GM23248 (cell line): ENCODE data around the gene CACNA1I. TPM values are rescaled to one million over a fixed set of nuclear protein-coding genes. Genes with fewer than 3 reads are reported as not detected.
A peak's percentile ranks its signal among the peaks of the same experiment; 100 is the strongest.

ENCODE experiments used
- DNase-seq: peaks from one replicate; pipeline ENCODE4 v3.0.0-alpha.2; 2015
- H2AFZ ChIP-seq: fragments of 200-600 bp; sonication (generic); 2 replicates; pipeline ENCODE4 v1.6.1; 2016; ENCODE audit warnings: antibody characterized with exemption
- H3F3A ChIP-seq: fragments of 200-600 bp; sonication (generic); 2 replicates; pipeline ENCODE4 v1.6.1; 2016; ENCODE audit warnings: mild to moderate bottlenecking, antibody characterized with exemption, mixed run types; ENCODE audit not compliant: insufficient read depth
- H3K27ac ChIP-seq: fragments of 200-600 bp; sonication (generic); 2 replicates; pipeline ENCODE4 v1.5.1; 2016; ENCODE audit warnings: mild to moderate bottlenecking
- H3K27me3 ChIP-seq: fragments of 200-600 bp; sonication (generic); replicated peaks from 2 replicates; pipeline ENCODE4 v1.6.1; 2016; ENCODE audit warnings: mild to moderate bottlenecking; ENCODE audit not compliant: insufficient read depth
- H3K36me3 ChIP-seq: fragments of 200-600 bp; sonication (generic); 2 replicates; pipeline ENCODE4 v1.6.1; 2016; ENCODE audit warnings: low read depth, mild to moderate bottlenecking
- H3K4me1 ChIP-seq: fragments of 200-600 bp; sonication (generic); 2 replicates; pipeline ENCODE4 v1.6.1; 2016; ENCODE audit warnings: mild to moderate bottlenecking; ENCODE audit not compliant: insufficient read depth
- H3K4me2 ChIP-seq: fragments of 200-600 bp; sonication (generic); one replicate; pipeline ENCODE4 v1.6.1; 2016; ENCODE audit warnings: mild to moderate bottlenecking; ENCODE audit not compliant: unreplicated experiment
- H3K4me3 ChIP-seq: fragments of 200-600 bp; sonication (generic); 2 replicates; pipeline ENCODE4 v1.5.1; 2016; ENCODE audit warnings: mild to moderate bottlenecking
- H3K79me2 ChIP-seq: fragments of 200-600 bp; sonication (generic); 2 replicates; pipeline ENCODE4 v1.6.1; 2016; ENCODE audit warnings: mild to moderate bottlenecking; ENCODE audit not compliant: insufficient read depth
- H3K9ac ChIP-seq: fragments of 200-600 bp; sonication (generic); 2 replicates; pipeline ENCODE4 v1.6.1; 2016; ENCODE audit warnings: mild to moderate bottlenecking
- H3K9me2 ChIP-seq: fragments of 200-600 bp; sonication (generic); 2 replicates; pipeline ENCODE4 v1.6.1; 2016; ENCODE audit warnings: mixed run types, mild to moderate bottlenecking, moderate library complexity; ENCODE audit not compliant: insufficient read depth
- H3K9me3 ChIP-seq: fragments of 200-600 bp; sonication (generic); one replicate; pipeline ENCODE4 v1.6.1; 2017; ENCODE audit warnings: low read depth
- H4K20me1 ChIP-seq: fragments of 200-600 bp; sonication (generic); 2 replicates; pipeline ENCODE4 v1.6.0; 2016; ENCODE audit not compliant: insufficient read depth
- EZH2 ChIP-seq: fragments of 200-600 bp; sonication (generic); IDR thresholded peaks from 2 replicates; pipeline ENCODE4 v1.6.1; 2018; ENCODE audit warnings: antibody characterized with exemption, mild to moderate bottlenecking; ENCODE audit not compliant: insufficient read depth, poor library complexity, severe bottlenecking
- EZH2phosphoT487 ChIP-seq: fragments of 200-600 bp; sonication (generic); IDR thresholded peaks from 2 replicates; pipeline ENCODE4 v1.6.1; 2018; ENCODE audit warnings: antibody characterized with exemption, moderate library complexity, mild to moderate bottlenecking, low read depth; ENCODE audit not compliant: insufficient read depth
- WGBS, 2 experiments: methylation state at CpG; one replicate each; pipeline ENCODE4 v1.1.6; 2015 to 2017; ENCODE audit warnings: low lambda C conversion rate in 2 of 2, low coverage in 1 of 2; ENCODE audit errors: missing lambda C conversion rate in 2 of 2; 5-methylcytosine and 5-hydroxymethylcytosine counted together
- in situ Hi-C: fragments of 300-500 bp; cut with MboI; formaldehyde crosslinking; loops from 2 replicates; pipeline ENCODE4 v1.15.0; 2020
- polyA plus RNA-seq: library from polyadenylated mRNA; unstranded; fragments of >200 nt; fragmentation: Nextera tagmentation; extraction: Ambion mirVana; gene quantifications from 2 replicates; pipeline ENCODE4 v1.2.1, GENCODE V29; 2016
- total RNA-seq: library from RNA; depleted of rRNA; stranded (reverse); fragments of >200 nt; shearing (Covaris generic); gene quantifications from 2 replicates; pipeline ENCODE4 v1.2.3, GENCODE V29; 2014

Gene CACNA1I
- total and polyA plus RNA-seq, 2 experiments from 2014 or later, result not detected

DNA sequence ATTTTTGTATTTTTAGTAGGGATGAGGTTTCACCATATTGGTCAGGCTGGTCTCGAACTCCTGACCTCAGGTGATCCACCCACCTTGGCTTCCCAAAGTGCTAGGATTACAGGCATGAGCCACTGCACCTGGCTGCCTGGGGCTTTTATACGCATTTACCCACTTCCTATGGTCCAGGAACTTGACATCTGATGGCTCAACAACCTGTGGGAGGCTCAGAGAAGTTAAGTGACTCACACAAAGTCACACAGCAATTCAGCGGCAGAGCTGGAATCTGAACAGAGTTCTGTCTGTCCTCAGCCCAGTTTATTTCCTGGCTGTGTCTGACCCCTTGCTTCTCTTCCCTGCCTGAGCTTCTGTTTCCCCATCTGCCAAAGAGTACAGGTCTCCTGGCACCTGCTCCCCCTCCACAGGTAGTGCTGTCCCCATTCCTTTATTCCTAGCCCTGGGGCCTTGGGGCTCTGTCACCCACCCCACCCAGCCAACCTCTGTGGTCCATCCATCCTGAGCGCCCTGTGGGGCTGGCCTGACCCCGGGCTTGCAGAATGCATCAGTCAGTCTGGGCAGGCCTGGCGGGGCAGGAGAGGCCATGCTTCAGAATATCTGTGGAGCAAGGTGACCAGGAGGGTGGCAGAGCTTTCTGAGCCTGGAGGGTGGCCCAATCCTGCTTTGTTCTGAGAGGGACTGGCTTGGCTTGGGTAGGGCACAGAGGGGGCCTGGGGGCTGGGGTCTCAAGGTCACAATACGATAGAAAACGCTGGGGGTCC lies 50.6 kb downstream of the CACNA1I start:
- WGBS, 2 experiments, result 81 to 86% methylated on average over 8 of the region's 8 CpGs
- TF ChIP-seq EZH2, result no peak
- no peak for TF ChIP-seq EZH2phosphoT487

DNA sequence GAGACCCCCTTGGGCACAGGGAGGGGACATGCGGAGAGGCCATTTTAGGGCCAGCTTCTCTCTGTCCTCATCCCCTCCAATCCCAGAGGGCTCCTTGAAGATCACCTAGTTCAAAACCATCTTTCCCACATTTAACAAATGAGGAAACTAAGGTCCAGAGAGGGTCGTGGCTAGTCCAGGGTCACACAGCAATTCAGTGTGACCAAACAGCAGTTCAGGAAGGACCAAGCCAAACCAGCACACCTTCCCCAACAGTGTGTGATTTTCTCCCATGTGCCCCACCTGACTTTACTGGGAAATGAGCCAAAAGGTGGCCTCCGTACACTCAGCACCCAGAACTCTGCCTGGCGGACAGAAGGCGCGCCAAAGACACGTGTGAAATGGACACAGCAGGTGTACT lies 51.3 kb downstream of the CACNA1I start:
- peaks cover 18% of the 10 kb centered on the region for H3K27me3 ChIP-seq
- no peak overlapping the region for H3K9ac ChIP-seq
- WGBS, 2 experiments, result 77 to 81% methylated on average over 7 of the region's 7 CpGs
- no peaks in the 10 kb centered on the region for H3K36me3 ChIP-seq
- no peak overlapping the region for H3K4me3 ChIP-seq
- H3K4me1 ChIP-seq, result no peaks in the 10 kb centered on the region
- no peaks in the 10 kb centered on the region for H3K9me2 ChIP-seq
- H4K20me1 ChIP-seq, result no peaks in the 10 kb centered on the region
- no peak for DNase-seq
- H3K9me3 ChIP-seq, result no peaks in the 10 kb centered on the region
- no peak overlapping the region for H3K27ac ChIP-seq
- in situ Hi-C loops, result no loop called here
- H3K79me2 ChIP-seq, result no peaks in the 10 kb centered on the region
- no peak for TF ChIP-seq EZH2
- no peak for TF ChIP-seq EZH2phosphoT487
- H2AFZ ChIP-seq, result no peak overlapping the region
- H3K4me2 ChIP-seq, result no peak overlapping the region
- H3F3A ChIP-seq, result no peaks in the 10 kb centered on the region

More for the DNA sequence above, 50.6 kb downstream of the CACNA1I start:
- Histone ChIP-seq H3K9ac (no peak overlapping the region), H3K9me2 (no peaks in the 10 kb centered on the region), H2AFZ (no peak overlapping the region), H3K27me3 (peaks cover 18% of the 10 kb centered on the region), H3K4me1 (no peaks in the 10 kb centered on the region), H3K27ac (no peak overlapping the region), H3K4me2 (no peak overlapping the region), H3F3A (no peaks in the 10 kb centered on the region), H3K4me3 (no peak overlapping the region), H3K79me2 (no peaks in the 10 kb centered on the region), H3K9me3 (no peaks in the 10 kb centered on the region), H4K20me1 (no peaks in the 10 kb centered on the region), H3K36me3 (no peaks in the 10 kb centered on the region)
- no peak for DNase-seq
- in situ Hi-C loops, result no loop called here

DNA sequence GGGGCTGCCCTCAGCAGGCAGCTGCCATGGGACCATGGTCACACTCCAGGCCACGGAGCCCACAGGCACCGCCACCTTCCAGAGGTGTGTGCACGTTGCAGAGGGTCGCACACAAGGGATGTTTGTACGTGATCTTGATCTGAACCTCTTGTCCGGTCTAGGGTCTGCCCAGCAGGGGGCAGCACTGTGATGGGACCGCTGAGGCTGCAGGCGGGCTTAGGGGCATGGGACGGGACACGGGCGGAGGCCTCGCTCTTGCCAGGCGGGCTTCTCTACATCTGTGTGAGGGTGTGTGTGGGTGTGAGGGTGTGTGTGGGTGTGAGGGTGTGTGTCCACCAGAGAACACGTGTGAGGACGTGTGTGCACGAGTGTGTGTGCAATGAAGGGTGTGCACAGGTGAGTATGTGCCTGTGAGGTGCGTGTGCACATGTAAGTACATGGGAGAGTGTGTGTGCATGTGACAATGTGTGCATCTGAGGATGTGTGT lies 52.4 kb downstream of the CACNA1I start:
- DNase-seq, result peak; percentile 48
- WGBS, 2 experiments, result 11 to 18% methylated on average over 16 to 17 of the region's 17 CpGs
- H4K20me1 ChIP-seq, result no peaks in the 10 kb centered on the region
- no peak overlapping the region for H3K4me2 ChIP-seq
- TF ChIP-seq EZH2phosphoT487 (no peak), EZH2 (no peak)
- no peaks in the 10 kb centered on the region for H3K36me3 ChIP-seq
- H3K4me1 ChIP-seq, result no peaks in the 10 kb centered on the region
- H3K27ac ChIP-seq, result no peak overlapping the region
- H3K9ac ChIP-seq, result no peak overlapping the region
- H3K9me3 ChIP-seq, result no peaks in the 10 kb centered on the region
- H2AFZ ChIP-seq, result no peak overlapping the region
- H3K4me3 ChIP-seq, result no peak overlapping the region
- H3K9me2 ChIP-seq, result no peaks in the 10 kb centered on the region
- H3K27me3 ChIP-seq, result peaks cover 18% of the 10 kb centered on the region
- no peaks in the 10 kb centered on the region for H3F3A ChIP-seq
- in situ Hi-C loops, result no loop called here
- H3K79me2 ChIP-seq, result no peaks in the 10 kb centered on the region

DNA sequence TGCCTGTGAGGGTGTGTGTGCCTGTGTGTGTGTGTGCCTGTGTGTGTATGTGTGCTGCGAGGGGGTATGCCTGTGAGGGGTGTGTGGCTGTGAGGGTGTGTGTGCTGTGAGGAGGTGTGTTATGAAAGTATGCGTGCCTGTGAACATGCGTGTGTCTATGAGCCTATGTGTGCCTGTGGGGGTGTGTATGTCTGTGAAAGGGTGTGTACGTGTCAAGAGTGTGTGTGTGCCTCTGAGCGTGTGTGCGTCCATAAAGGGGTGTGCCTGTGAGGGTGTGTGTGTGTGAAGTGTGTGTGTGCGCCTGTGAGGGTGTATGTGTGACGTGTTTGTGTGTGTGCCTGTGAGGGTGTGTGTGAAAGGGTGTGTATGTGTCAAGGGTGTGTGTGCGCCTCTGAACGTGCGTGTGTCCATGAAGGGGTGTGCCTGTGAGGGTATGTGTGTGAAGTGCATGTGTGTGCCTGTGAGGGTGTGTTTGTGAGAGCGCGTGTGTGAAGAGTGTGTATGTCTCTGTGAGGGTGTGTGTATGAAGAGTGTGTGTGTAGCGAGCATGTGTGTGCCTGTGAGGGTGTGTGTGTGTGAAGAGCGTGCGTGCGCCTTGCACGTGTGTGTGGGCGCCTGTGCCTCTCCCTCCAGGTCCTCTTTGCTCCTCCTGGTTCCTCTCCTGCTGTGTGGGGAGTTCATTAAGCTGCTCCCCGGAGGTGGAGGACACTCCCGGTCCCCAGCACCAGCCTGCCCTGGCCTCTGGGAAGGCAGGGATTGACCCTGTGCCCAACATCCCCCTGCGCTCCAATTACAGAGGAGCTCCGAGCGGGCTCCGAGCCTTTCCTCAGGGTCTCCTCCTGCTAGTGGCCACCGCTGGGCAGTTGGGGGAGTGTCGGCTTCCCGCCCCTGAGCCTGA lies 53.3 kb downstream of the CACNA1I start:
- no peak for DNase-seq
- no peak overlapping the region for H3K4me2 ChIP-seq
- no peaks in the 10 kb centered on the region for H3K36me3 ChIP-seq
- in situ Hi-C loops, result no loop called here
- no peaks in the 10 kb centered on the region for H3K9me3 ChIP-seq
- no peak overlapping the region for H3K9ac ChIP-seq
- no peak for TF ChIP-seq EZH2
- H3K27ac ChIP-seq, result no peak overlapping the region
- no peaks in the 10 kb centered on the region for H3K4me1 ChIP-seq
- no peaks in the 10 kb centered on the region for H4K20me1 ChIP-seq
- H3F3A ChIP-seq, result no peaks in the 10 kb centered on the region
- H3K4me3 ChIP-seq, result no peak overlapping the region
- peaks cover 21% of the 10 kb centered on the region for H3K27me3 ChIP-seq
- H3K9me2 ChIP-seq, result no peaks in the 10 kb centered on the region
- 33 to 37% methylated on average over 26 to 27 of the region's 28 CpGs for WGBS, 2 experiments
- H3K79me2 ChIP-seq, result no peaks in the 10 kb centered on the region
- no peak overlapping the region for H2AFZ ChIP-seq
